ENCODE data around the gene PSPH. TPM values are rescaled to one million over a fixed set of nuclear protein-coding genes. Genes with fewer than 3 reads are reported as not detected.
A peak's percentile ranks its signal among the peaks of the same experiment; 100 is the strongest.

Gene PSPH
- polyA plus RNA-seq, 4 donors, result 2.7 to 88.4 (median 16.6) TPM

- FAIRE-seq, result no peak
- Histone ChIP-seq H3K9me3 (ENCODE audit: control insufficient read depth in 2 of 2, insufficient read depth in 1 of 2, low read depth in 1 of 2, low read length in 1 of 2) (no peaks in the 10 kb centered on the region), H3K27ac (ENCODE audit: low read depth in 1 of 3, low read length in 2 of 3) (peak within 1 kb of the TSS; percentile 94 to 98 (median 96)), H3K4me3 (ENCODE audit: low read depth in 1 of 3, low read length in 3 of 3) (peak within 1 kb of the TSS; percentile 65 to 75 (median 73)), H3K27me3 (ENCODE audit: control insufficient read depth in 3 of 3, insufficient read depth in 3 of 3, low read length in 3 of 3) (no peaks in the 10 kb centered on the region), H3K4me1 (ENCODE audit: control insufficient read depth in 3 of 3, insufficient read depth in 2 of 3, low read depth in 1 of 3, low read length in 2 of 3) (no peaks in the 10 kb centered on the region), H3K36me3 (ENCODE audit: control insufficient read depth in 3 of 3, insufficient read depth in 2 of 3, low read depth in 1 of 3, low read length in 3 of 3) (peaks cover 0 to 19% (median 0%) of the 10 kb centered on the region in 3 donors)
- 0 to 1% (median 1%) methylated on average over 50 to 105 of the region's 105 CpGs for WGBS, 3 donors
- peak; percentile 84 to 91 for DNase-seq
These were observed 86.8 kb downstream of the PSPH start, which contains the start of gene NIPSNAP2 for GRCh38 chr7:55964261-55965099. Gene NIPSNAP2 (plus strand): TSS chr7:55964585. CDS start chr7:55964610, 25 bp downstream.

GRCh38 chr7:55963584-55964168 lies 87.6 kb downstream of the PSPH start:
- WGBS, 3 donors, result 52 to 74% (median 59%) methylated on average over 15 of the region's 15 CpGs
- FAIRE-seq (no peak), DNase-seq (peak in 1 of 2 donors; percentile 2)
- H3K27ac ChIP-seq (ENCODE audit: low read depth in 1 of 3, low read length in 2 of 3), result peak overlapping the region; percentile 86 to 98 (median 96)
- H3K4me1 ChIP-seq (ENCODE audit: control insufficient read depth in 3 of 3, insufficient read depth in 2 of 3, low read depth in 1 of 3, low read length in 2 of 3), result no peaks in the 10 kb centered on the region
- H3K9me3 ChIP-seq (ENCODE audit: control insufficient read depth in 2 of 2, insufficient read depth in 1 of 2, low read depth in 1 of 2, low read length in 1 of 2), result no peaks in the 10 kb centered on the region
- no peaks in the 10 kb centered on the region for H3K27me3 ChIP-seq (ENCODE audit: control insufficient read depth in 3 of 3, insufficient read depth in 3 of 3, low read length in 3 of 3)
- H3K4me3 ChIP-seq (ENCODE audit: low read depth in 1 of 3, low read length in 3 of 3), result peak overlapping the region; percentile 16 to 75 (median 44)
- H3K36me3 ChIP-seq (ENCODE audit: control insufficient read depth in 3 of 3, insufficient read depth in 2 of 3, low read depth in 1 of 3, low read length in 3 of 3), result peaks cover 0 to 11% (median 0%) of the 10 kb centered on the region in 3 donors

DNA sequence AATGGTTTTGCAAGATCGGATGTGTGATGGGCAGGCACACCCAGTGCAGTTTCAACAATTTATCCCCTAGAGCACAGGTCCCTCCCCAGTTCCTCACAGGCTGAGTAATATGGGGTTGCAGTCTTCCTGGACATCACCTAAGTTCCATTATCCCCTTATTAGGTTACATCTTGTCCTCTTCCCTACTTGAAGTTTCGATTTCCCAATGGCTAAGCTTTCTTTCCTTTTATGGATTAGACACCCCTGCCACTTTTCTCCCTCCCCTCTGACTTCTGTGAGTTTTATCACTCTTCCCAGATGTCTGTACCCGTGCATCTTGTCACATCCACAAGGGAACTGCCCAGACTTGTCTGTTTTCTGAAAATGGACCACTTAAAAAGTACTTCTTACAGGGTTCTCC lies 89.2 kb downstream of the PSPH start:
- Histone ChIP-seq H3K4me1 (ENCODE audit: control insufficient read depth in 3 of 3, insufficient read depth in 2 of 3, low read depth in 1 of 3, low read length in 2 of 3) (no peaks in the 10 kb centered on the region), H3K9me3 (ENCODE audit: control insufficient read depth in 2 of 2, insufficient read depth in 1 of 2, low read depth in 1 of 2, low read length in 1 of 2) (no peaks in the 10 kb centered on the region), H3K27ac (ENCODE audit: low read depth in 1 of 3, low read length in 2 of 3) (no peak overlapping the region), H3K27me3 (ENCODE audit: control insufficient read depth in 3 of 3, insufficient read depth in 3 of 3, low read length in 3 of 3) (no peaks in the 10 kb centered on the region), H3K36me3 (ENCODE audit: control insufficient read depth in 3 of 3, insufficient read depth in 2 of 3, low read depth in 1 of 3, low read length in 3 of 3) (peaks cover 0 to 6% (median 0%) of the 10 kb centered on the region in 3 donors), H3K4me3 (ENCODE audit: low read depth in 1 of 3, low read length in 3 of 3) (no peak overlapping the region)
- 73 to 80% (median 75%) methylated on average over 3 of the region's 3 CpGs for WGBS, 3 donors
- FAIRE-seq, result no peak
- no peak for DNase-seq

Other genes with a start within 250 kb of the PSPH start
- gene SEPTIN14, start 188.7 kb downstream of the PSPH start, polyA plus RNA-seq, result not detected
- 1 to 10 TPM in 2 of 4 donors, under 1 TPM in 2; 0.54 to 3.2 (median 0.98) TPM for gene ZNF713, start 164.0 kb downstream of the PSPH start, polyA plus RNA-seq
- 10 to 100 TPM; 11.3 to 15.7 (median 13.7) TPM for gene MRPS17, start 99.6 kb downstream of the PSPH start, polyA plus RNA-seq
- gene NIPSNAP2, start 86.9 kb downstream of the PSPH start, polyA plus RNA-seq, result 10 to 100 TPM; 28.2 to 52.8 (median 40.9) TPM
- 100 to 1,000 TPM in 2 of 4 donors, 10 to 100 TPM in 2; 71.3 to 237 (median 102) TPM for gene CCT6A, start 321 bp upstream of the PSPH start, polyA plus RNA-seq
- gene SUMF2, start 12.8 kb upstream of the PSPH start, polyA plus RNA-seq, result 100 to 1,000 TPM in 2 of 4 donors, 10 to 100 TPM in 2; 45.0 to 304 (median 92.7) TPM
- gene PHKG1, start 41.5 kb upstream of the PSPH start, polyA plus RNA-seq, result 1 to 10 TPM in 2 of 4 donors, under 1 TPM in 2; 0.49 to 2.3 (median 1.2) TPM
- gene CHCHD2, start 55.0 kb upstream of the PSPH start, polyA plus RNA-seq, result 100 to 1,000 TPM; 375 to 788 (median 725) TPM
- gene NUPR2, start 65.0 kb upstream of the PSPH start, polyA plus RNA-seq, result 1 to 10 TPM in 2 of 4 donors, not detected in 2; 2.1 to 2.3 TPM